ENCODE results near the gene MDC1.
A peak's percentile ranks its signal among the peaks of the same experiment; 100 is the strongest.

MDC1 gene

DNA sequence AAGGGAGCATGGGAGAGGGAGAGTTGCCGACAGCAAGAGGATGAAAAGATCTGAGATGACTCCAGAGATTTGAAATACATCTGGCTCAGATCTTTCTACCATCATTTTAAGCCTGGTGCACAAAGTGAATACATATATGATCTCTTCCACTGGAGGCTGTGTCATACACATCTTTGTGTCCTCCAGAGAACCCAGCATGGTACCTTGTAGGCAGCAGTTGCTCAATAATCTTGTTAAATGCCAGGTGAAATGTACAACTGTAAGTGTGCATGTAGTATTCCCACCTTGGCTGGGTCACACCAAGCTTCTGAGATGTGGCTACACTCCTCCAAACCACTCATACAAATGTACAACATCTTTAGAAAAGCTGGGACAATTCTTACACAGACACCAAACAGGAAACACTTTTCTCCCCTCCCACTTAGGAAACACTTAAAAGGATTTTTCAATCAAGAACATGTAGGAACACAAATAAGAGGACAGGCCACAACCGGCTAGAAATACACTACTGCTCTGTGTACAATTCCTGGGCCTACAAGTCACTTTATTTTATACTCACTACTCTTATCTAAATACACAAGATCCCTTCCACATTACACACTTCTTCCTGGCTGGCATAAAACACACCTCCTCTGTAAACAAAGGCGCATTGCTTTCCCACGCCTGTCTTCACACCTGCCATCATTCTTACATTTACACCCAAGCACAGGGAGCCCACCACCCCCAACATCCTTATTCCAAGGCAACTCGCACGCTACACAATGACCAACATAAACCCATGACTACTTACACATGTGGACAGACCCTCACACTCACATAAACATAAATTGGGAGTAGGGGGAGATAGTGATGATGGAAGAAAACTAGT, 31.1 kb upstream of the MDC1 start:
- DNase-seq, result no peak

- no peak for DNase-seq
Measured at GRCh38 chr6:30747300-30747687, 30.2 kb upstream of the MDC1 start.

DNA sequence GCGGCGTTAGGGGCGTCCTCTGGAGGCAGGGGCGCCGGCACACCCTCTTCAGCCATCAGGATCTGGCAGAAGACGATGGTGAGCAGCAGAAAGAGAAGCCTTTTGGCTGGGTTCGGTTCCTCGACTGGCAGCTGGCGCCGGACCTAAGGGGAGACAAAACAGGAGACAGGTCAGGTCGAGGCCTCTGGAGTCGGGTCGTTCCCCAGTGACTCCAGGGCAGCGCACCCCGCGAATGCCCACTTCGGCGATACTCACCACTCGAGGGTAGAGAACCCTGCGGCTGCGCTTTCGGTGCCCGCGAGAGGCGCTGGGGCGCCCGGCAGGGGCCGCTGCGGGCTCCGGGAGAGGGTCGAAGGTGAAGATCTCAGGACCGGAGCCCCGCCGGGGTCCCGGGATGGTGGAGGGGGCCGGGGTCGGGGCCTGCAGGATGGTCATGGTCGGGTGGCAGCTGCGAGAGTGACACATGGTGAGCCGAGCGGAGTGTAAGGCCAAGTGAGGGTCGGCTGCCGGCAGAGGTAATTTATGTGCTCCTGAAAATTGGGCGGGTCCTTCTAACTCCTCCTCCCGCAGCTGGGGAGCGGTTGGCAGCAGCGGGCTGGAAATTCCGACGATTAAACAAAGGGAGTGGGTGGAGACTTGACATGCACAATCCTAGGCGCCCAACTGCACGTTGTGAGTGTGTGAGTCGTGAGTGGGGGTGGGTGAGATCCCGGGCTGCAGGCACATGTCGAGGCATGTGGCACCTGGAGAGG, 27.1 kb upstream of the MDC1 start, which contains the start of gene IER3:
Gene IER3, minus strand, starts transcription at position 494 of the 752 bp plus-strand sequence. Its CDS starts 29 bp downstream, at position 465.
- peak; percentile 51 for DNase-seq

- DNase-seq, result peak; percentile 12
Measured at GRCh38 chr6:30743099-30744053, 26.3 kb upstream of the MDC1 start.

- peak; percentile 73 for DNase-seq
Measured at GRCh38 chr6:30742316-30743098, 25.4 kb upstream of the MDC1 start, which contains the start of gene FLOT1. Gene FLOT1 (minus strand): TSS chr6:30742687. CDS start chr6:30742189, 498 bp downstream.

DNA sequence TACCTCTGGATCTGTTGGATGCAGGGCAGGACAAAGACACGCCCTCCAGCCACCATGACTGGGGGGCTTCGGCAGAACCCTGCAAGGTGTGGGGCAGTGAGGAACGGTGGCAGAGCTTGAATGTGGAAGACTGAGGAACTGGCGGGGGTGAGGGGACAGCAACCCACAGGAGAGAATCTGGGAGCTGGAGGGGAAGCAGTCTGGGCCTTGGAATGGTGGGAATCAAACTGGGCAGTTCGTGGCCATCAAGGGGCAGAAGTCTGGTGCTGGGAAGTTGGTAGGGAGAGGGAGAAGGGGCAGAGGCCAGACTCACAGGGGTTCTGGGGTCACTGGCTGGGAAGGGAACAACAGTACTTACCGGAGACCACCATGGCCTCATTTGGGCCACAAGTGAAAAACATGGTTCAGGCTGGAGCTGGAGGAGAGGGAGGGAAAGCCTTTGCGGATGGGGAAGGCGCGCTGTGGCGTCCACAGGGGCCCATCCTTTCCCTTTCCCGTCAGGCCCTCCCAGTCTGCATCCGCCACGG, 24.8 kb upstream of the MDC1 start:
- DNase-seq, result no peak

- no peak for DNase-seq
Measured at GRCh38 chr6:30741063-30741779, 24.1 kb upstream of the MDC1 start.

DNA sequence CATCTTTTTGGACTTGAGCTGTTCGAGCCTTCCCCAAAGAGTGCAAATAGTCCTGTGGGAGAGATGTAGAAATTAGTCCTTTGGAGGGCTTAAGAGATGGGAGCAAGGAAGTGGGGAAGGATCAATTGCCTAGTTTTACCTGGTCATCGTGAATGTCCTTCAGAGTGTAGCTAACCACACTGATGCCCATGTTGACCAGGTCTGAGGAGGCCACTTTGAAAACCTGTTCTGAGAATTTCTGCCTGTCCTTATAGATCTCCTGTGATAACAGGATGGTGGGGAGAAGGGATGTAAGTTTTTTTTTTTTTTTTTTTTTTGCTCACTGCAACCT, 23.4 kb upstream of the MDC1 start:
- DNase-seq, result no peak

DNA sequence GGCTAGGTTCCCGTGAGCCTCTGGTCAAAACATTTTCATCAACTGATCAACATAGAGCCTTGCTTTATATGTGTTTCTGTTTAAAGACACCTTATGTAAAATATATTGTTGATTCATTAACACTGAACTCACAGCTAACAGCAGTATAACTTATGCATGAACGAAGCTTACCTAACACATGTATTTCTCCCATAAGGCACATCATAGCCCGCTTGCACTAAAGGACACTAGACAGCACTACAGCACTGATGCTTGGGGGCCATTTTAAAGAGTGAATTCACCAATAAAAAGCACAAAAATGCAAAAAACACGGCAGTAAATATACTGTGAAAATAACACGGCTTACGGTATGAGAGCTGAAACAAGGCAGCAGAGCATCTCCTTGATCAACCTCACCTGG, 21.5 kb upstream of the MDC1 start:
- DNase-seq, result no peak

DNA sequence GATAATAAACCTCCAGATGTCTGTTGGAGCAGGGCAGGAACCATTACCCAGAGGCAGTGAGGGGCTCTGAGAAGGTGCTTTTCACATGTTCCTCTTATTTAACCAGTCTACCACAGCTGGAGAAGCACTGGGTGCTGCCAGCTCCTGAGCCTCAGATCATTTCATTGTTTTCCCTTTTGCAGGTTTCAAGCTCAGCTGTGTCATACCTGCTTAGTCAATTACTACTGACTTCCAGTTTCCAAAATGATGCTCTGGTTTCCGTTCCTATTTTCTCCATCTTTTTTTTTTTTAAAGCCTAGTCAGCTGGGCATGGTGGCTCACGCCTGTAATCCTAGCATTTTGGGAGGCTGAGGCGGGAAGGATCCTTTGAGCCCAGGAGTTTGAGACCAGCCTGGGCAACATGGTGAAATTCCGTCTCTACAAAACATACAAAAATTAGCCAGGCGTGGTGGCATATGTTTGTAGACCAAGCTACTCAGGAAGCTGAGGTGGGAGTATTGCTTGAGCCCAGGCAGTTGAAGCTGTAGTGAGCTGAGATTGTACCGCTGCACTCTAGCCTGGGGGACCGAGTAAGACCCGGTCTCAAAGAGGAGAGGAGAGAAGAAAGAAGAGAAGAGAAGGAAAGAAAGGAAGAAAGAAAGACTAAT, 18.7 kb upstream of the MDC1 start:
- no peak for DNase-seq

- DNase-seq, result no peak
Measured at GRCh38 chr6:30732237-30732943, 15.3 kb upstream of the MDC1 start.

GRCh38 chr6:30730601-30731435, 13.7 kb upstream of the MDC1 start:
- DNase-seq, result peak; percentile 80

DNA sequence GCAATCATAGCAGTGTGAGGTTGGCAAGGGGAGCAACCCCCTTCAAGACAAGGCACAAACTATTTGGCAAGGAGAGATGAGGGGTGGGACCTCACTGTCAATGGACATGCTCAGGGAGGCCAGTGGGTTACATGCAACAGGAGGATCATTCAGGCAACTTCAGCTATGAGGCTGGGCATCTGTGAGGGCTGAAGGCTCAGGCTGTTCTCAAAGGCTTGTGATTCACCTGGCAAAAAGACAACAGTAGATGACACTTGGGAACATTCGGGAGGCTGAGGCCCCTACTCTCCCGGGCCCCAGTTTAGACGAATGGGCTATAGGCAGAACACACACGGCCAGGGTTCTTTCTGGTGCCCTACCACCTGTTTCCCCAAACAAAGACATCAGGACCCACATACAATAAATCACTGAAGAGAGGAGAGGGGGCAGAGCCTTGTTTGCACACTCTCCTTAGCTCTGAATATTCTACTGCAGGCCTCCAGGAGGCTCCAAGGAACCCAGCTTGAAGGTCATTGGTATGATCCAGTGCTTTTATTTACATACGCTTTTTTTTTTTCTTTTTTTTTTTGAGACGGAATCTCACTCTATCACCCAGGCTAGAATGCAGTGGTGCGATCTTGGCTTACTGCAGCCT, 11.0 kb upstream of the MDC1 start:
- DNase-seq, result no peak

- DNase-seq, result no peak
Measured at GRCh38 chr6:30726506-30727413, 9.7 kb upstream of the MDC1 start.

DNA sequence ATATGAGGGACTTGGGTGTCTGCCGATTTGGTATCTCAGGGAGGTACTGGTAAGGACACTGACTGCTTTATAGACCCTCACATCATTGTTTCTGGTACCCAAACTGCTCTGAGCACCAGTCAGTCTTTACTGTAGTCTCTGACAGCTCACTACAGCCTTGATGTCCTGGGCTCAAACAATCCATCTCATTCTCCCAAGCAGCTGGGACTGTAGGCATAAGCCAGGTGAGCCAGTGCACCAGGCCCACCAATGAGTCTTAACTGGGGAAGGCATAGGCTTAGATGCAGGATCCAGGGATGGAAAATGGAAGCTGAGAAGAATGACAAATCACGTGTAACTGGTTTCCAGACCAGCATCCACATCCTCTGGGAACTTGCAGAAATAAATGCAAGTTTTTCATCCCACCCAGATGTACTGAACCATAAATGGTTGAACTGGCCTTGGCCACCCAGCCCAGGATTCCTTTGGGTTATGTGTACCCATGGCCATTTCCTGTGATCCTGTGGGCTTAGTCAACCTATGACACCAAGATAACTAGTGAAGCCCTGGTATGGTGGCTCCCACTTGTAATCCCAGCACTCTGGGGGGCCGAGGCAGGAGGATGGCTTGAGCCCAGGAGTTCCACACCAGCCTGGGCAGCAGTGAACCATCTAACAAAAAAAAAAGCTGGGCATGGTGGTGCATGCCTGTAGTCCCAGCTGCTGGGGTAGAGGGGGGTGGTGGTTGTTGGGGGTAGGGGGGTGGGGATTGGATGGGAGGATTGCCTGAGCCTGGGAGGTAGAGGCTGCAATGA, 8.8 kb upstream of the MDC1 start:
- no peak for DNase-seq

GRCh38 chr6:30724906-30725667, 8.0 kb upstream of the MDC1 start:
- DNase-seq, result no peak

All from T-helper 9 cell (primary cell).